ENCODE measurements around the gene TF.

The TF gene

DNA sequence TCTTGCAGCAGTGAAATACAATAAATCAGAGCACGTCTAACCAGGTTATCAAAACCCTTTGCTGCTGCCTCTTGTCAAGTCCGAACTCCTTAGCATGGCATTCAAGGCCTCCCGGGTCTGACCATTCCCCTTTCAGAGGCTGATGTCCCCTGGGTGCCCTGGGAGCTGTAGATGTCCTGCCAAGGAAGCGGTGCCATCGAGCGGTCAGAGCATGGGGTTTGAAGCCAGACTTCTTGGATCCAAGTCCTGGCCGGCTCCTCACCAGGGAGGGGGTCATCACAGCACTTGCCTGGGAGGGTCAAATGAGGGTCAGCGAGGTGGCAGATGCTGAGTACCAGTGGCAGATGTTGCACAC lies 496 bp downstream of the TF start:
- no peak overlapping the region for H3K4me3 ChIP-seq (ENCODE audit: extremely low read depth, insufficient read depth, low read length, poor library complexity, severe bottlenecking)
- no peaks in the 10 kb centered on the region for H3K4me1 ChIP-seq (ENCODE audit: control insufficient read depth, insufficient read depth, low read length, poor library complexity, severe bottlenecking)
- no peaks in the 10 kb centered on the region for H3K9me3 ChIP-seq (ENCODE audit: control insufficient read depth, low read length)
- H3K36me3 ChIP-seq (ENCODE audit: control insufficient read depth, insufficient read depth, low read length) = no peaks in the 10 kb centered on the region
- no peak overlapping the region for H3K27ac ChIP-seq (ENCODE audit: low read depth, low read length, severe bottlenecking)
- 90 to 91% methylated on average over 7 to 8 of the region's 8 CpGs for WGBS, 2 experiments (ENCODE audit: insufficient coverage in 2 of 2)

DNA sequence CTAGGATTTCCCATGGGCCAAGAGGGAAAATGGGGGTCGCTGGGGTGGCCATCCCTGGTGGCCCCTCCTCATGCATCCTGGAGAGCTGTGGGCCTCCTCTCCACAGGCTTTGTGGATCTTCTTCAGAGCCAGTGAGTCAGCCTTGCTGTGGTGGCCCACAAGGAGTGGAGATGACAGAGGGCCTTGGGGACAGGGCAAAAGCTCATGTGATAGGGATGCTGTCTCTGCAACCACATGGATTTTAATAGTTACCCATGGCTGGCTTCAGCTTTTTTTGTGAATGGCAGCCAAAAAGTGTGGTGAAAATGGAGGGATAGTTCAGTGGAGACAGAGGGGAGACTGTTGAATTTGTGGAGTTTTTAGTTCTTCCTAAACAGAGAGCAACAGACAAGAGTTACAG lies 1.2 kb downstream of the TF start:
- 75 to 100% methylated on average over 1 of the region's 1 CpG for WGBS, 2 experiments (ENCODE audit: insufficient coverage in 2 of 2)
- Histone ChIP-seq H3K4me1 (ENCODE audit: control insufficient read depth, insufficient read depth, low read length, poor library complexity, severe bottlenecking) (no peaks in the 10 kb centered on the region), H3K36me3 (ENCODE audit: control insufficient read depth, insufficient read depth, low read length) (no peaks in the 10 kb centered on the region), H3K27ac (ENCODE audit: low read depth, low read length, severe bottlenecking) (no peak overlapping the region), H3K9me3 (ENCODE audit: control insufficient read depth, low read length) (no peaks in the 10 kb centered on the region), H3K4me3 (ENCODE audit: extremely low read depth, insufficient read depth, low read length, poor library complexity, severe bottlenecking) (no peak overlapping the region)

DNA sequence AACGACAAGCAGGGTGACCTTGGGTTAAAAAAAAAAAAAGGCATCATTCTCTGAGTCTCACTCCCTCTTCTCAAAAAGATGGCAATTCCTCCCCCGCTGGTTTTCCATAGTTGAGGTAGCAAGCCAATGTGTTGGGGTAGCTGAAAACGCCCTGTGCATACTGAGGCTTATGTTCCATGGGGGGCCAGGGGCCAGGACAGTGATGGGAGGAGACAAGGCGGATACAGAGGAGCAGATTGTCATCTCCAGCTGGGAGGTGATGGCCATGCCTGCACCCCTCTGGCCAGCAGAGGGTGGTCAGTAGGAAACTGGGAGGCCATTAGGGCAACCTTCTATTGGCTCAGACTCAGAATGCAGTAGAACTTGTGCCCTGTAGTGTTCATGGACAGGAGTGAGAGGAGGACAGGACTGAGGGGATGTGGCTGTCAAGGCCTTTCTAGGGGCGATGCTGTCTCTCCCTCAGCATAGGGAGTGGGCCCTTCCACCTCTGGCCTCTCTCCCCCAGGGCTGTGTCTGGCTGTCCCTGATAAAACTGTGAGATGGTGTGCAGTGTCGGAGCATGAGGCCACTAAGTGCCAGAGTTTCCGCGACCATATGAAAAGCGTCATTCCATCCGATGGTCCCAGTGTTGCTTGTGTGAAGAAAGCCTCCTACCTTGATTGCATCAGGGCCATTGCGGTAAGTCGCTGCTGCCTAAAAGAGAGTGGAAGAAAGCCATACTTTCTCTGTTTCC lies 1.9 kb downstream of the TF start:
- WGBS, 2 experiments (ENCODE audit: insufficient coverage in 2 of 2) = 82 to 92% methylated on average over 8 to 9 of the region's 12 CpGs
- H3K9me3 ChIP-seq (ENCODE audit: control insufficient read depth, low read length) = no peaks in the 10 kb centered on the region
- H3K36me3 ChIP-seq (ENCODE audit: control insufficient read depth, insufficient read depth, low read length) = no peaks in the 10 kb centered on the region
- no peak overlapping the region for H3K27ac ChIP-seq (ENCODE audit: low read depth, low read length, severe bottlenecking)
- H3K4me3 ChIP-seq (ENCODE audit: extremely low read depth, insufficient read depth, low read length, poor library complexity, severe bottlenecking) = no peak overlapping the region
- H3K4me1 ChIP-seq (ENCODE audit: control insufficient read depth, insufficient read depth, low read length, poor library complexity, severe bottlenecking) = no peaks in the 10 kb centered on the region

DNA sequence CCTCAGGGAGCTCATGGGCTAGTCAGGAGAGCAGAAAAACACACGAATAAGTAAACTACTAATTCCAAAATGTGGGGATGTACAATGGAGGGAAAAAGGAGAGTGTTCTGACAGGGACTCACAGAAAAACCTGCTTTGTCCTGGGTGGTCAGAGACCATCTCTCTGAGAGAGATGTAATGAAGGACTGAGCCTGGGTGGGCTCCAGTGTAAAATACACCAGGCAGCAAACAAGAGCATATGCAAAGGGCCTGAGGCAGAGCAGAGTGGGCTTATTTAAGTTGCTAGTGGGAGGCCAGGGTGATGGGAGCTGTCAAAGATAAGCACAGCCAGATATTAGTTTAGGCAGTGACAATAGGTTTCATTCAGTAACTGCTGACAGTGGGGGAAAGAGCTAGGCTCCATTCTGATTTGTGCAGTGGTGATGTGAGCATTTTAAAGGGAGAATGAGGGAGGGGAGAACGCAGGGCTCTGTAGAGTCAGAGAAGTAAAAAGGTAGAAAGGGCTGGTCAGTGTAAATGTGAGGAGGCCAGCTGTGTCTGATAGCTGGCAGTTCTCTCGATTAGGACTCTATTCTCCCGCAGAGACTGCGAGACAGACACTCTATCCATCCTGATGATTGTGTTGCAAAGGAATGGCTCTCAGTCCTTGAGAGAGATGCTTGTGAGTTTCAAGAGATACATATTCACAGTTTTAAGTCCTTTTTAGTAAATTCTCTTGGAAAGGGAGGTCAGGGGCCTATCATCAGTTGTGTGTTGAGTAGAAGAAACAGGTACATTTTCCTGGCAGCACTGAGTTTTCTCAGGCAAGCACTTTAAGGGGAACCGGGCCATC lies 3.5 kb downstream of the TF start:
- Histone ChIP-seq H3K27ac (ENCODE audit: low read depth, low read length, severe bottlenecking) (no peak overlapping the region), H3K4me1 (ENCODE audit: control insufficient read depth, insufficient read depth, low read length, poor library complexity, severe bottlenecking) (no peaks in the 10 kb centered on the region), H3K4me3 (ENCODE audit: extremely low read depth, insufficient read depth, low read length, poor library complexity, severe bottlenecking) (no peak overlapping the region), H3K9me3 (ENCODE audit: control insufficient read depth, low read length) (no peaks in the 10 kb centered on the region), H3K36me3 (ENCODE audit: control insufficient read depth, insufficient read depth, low read length) (no peaks in the 10 kb centered on the region)
- 84 to 100% methylated on average over 2 to 5 of the region's 6 CpGs for WGBS, 2 experiments (ENCODE audit: insufficient coverage in 2 of 2)

DNA sequence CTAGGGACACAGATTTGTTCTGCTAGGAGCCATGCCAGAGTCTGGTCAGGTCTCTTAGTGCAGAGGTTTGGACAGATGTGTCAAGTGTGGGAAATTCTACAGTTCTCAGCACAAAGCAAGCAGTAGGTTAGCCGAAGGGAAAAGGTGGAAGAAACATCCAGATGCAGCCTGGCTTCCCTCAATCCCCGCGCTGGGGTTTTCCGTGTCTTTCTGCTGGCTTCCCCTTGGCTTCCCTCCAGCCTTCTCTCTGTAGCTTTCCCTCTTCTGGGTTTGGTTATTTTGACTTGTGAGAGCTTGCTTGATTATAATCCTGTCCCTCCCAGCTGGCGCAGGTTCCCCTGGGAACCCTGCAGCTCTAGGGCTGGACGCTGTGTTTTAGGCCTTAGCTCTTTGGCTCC lies 4.1 kb downstream of the TF start:
- 93 to 100% methylated on average over 2 to 4 of the region's 6 CpGs for WGBS, 2 experiments (ENCODE audit: insufficient coverage in 2 of 2)
- no peak overlapping the region for H3K4me3 ChIP-seq (ENCODE audit: extremely low read depth, insufficient read depth, low read length, poor library complexity, severe bottlenecking)
- H3K9me3 ChIP-seq (ENCODE audit: control insufficient read depth, low read length) = no peaks in the 10 kb centered on the region
- no peaks in the 10 kb centered on the region for H3K4me1 ChIP-seq (ENCODE audit: control insufficient read depth, insufficient read depth, low read length, poor library complexity, severe bottlenecking)
- H3K27ac ChIP-seq (ENCODE audit: low read depth, low read length, severe bottlenecking) = no peak overlapping the region
- H3K36me3 ChIP-seq (ENCODE audit: control insufficient read depth, insufficient read depth, low read length) = no peaks in the 10 kb centered on the region

DNA sequence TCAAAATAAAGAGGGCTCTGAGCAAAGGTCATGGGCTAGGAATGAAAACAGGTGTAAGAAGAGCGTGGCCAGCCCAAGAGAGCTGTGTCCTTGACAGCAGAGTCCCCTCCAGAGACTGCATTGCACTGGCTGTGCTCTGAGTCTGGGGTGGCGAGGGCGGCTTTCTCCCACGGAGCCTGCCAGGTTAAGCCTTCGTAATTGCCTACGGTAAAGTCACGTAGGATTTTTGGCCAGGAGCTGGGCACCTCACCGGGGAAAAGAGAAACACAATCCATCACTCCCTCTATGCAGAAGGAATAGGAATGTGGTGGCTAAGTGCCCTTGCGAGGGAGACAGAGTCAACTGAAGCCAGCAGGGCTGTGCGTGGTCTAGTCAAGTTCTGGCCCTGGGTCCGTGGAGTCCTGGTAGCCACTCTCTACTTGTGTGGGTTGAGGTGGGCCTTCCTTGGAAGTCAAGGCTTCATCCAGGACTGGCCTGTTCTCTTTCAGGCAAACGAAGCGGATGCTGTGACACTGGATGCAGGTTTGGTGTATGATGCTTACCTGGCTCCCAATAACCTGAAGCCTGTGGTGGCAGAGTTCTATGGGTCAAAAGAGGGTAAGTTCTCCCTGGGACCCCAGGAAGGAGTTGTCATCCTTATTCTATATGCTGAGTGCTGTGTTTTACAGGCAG lies 7.0 kb downstream of the TF start:
- H3K4me3 ChIP-seq (ENCODE audit: extremely low read depth, insufficient read depth, low read length, poor library complexity, severe bottlenecking) = no peak overlapping the region
- H3K36me3 ChIP-seq (ENCODE audit: control insufficient read depth, insufficient read depth, low read length) = no peaks in the 10 kb centered on the region
- H3K4me1 ChIP-seq (ENCODE audit: control insufficient read depth, insufficient read depth, low read length, poor library complexity, severe bottlenecking) = no peaks in the 10 kb centered on the region
- WGBS, 2 experiments (ENCODE audit: insufficient coverage in 2 of 2) = 94 to 97% methylated on average over 8 to 10 of the region's 13 CpGs
- H3K9me3 ChIP-seq (ENCODE audit: control insufficient read depth, low read length) = no peaks in the 10 kb centered on the region
- H3K27ac ChIP-seq (ENCODE audit: low read depth, low read length, severe bottlenecking) = no peak overlapping the region

DNA sequence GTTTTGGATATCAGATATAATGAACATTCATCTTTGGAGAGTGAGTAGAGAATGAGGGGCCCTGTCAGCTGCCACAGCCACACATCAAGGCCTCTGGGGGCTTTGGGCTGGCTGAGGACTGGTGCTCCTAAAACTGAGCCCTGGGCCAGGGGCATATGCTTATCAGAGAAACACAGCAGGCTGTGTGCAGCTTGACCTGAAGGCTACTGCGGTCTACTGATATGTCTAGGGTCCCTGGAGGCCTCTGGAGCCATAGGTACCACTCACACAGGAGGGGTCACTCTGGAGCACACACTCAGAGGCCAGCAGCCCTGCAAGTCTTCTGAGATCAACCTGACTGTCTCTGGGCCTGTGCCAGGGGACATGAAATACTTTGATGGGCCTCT lies 7.6 kb downstream of the TF start:
- WGBS, 2 experiments (ENCODE audit: insufficient coverage in 2 of 2) = 80 to 100% methylated on average over 1 of the region's 1 CpG
- Histone ChIP-seq H3K4me1 (ENCODE audit: control insufficient read depth, insufficient read depth, low read length, poor library complexity, severe bottlenecking) (no peaks in the 10 kb centered on the region), H3K27ac (ENCODE audit: low read depth, low read length, severe bottlenecking) (no peak overlapping the region), H3K4me3 (ENCODE audit: extremely low read depth, insufficient read depth, low read length, poor library complexity, severe bottlenecking) (no peak overlapping the region), H3K36me3 (ENCODE audit: control insufficient read depth, insufficient read depth, low read length) (no peaks in the 10 kb centered on the region), H3K9me3 (ENCODE audit: control insufficient read depth, low read length) (no peaks in the 10 kb centered on the region)

DNA sequence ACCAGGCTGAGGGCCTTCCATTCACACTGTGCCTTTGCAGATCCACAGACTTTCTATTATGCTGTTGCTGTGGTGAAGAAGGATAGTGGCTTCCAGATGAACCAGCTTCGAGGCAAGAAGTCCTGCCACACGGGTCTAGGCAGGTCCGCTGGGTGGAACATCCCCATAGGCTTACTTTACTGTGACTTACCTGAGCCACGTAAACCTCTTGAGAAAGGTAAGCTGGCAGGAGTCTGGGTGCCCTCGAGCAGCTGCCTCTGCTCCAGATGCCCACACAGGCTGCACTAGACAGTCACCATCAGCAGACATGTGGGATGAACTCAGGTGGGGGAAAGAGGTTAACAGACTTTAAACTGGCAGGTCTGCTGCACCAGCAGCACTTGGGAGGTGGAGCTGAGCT lies 8.3 kb downstream of the TF start:
- Histone ChIP-seq H3K4me3 (ENCODE audit: extremely low read depth, insufficient read depth, low read length, poor library complexity, severe bottlenecking) (no peak overlapping the region), H3K27ac (ENCODE audit: low read depth, low read length, severe bottlenecking) (no peak overlapping the region), H3K9me3 (ENCODE audit: control insufficient read depth, low read length) (no peaks in the 10 kb centered on the region), H3K36me3 (ENCODE audit: control insufficient read depth, insufficient read depth, low read length) (no peaks in the 10 kb centered on the region), H3K4me1 (ENCODE audit: control insufficient read depth, insufficient read depth, low read length, poor library complexity, severe bottlenecking) (no peaks in the 10 kb centered on the region)
- WGBS, 2 experiments (ENCODE audit: insufficient coverage in 2 of 2) = 93 to 94% methylated on average over 4 of the region's 5 CpGs

DNA sequence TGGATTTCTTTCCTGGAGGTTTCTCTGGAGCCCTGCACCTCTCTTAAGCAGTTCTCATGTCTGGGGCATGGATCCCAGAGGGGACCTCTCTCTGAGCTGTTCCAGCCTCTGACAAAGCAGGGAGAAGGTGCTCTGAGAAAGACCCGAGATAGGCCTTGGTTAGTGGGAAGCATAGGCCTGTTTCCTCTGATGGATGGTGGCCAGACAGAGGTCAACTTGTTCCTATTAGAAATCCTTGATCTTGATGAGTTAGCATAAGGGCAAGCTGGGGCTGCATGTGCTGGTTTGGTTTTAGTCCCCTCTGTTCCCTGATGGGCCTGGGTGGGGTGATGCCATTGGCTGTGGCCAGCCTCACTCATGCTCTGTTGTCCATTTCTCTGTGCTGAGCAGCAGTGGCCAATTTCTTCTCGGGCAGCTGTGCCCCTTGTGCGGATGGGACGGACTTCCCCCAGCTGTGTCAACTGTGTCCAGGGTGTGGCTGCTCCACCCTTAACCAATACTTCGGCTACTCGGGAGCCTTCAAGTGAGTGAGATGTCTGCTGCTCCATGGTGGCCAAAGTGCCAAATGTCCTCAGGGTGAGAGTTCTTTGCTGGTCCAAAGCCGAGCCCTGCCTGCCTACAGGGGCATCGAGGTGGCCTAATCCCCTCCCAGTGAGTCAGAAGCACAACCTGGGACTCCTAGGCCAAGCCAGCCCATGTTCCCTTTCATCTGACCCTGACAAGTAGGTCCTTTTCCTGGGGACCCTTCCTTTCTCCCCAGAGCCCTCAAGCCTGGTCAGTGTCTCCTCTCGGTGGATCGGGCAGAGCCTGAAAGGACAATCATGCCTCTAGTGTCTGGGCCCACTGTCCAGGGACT lies 9.0 kb downstream of the TF start:
- no peak overlapping the region for H3K27ac ChIP-seq (ENCODE audit: low read depth, low read length, severe bottlenecking)
- WGBS, 2 experiments (ENCODE audit: insufficient coverage in 2 of 2) = 80 to 82% methylated on average over 9 to 10 of the region's 10 CpGs
- no peak overlapping the region for H3K4me3 ChIP-seq (ENCODE audit: extremely low read depth, insufficient read depth, low read length, poor library complexity, severe bottlenecking)
- no peaks in the 10 kb centered on the region for H3K36me3 ChIP-seq (ENCODE audit: control insufficient read depth, insufficient read depth, low read length)
- H3K9me3 ChIP-seq (ENCODE audit: control insufficient read depth, low read length) = no peaks in the 10 kb centered on the region
- no peaks in the 10 kb centered on the region for H3K4me1 ChIP-seq (ENCODE audit: control insufficient read depth, insufficient read depth, low read length, poor library complexity, severe bottlenecking)
